ENCODE data around the gene FGD5. TPM values are rescaled to one million over a fixed set of nuclear protein-coding genes. Genes with fewer than 3 reads are reported as not detected.

Gene FGD5
- total and polyA plus RNA-seq, 2 experiments from 2014 or later, result 7.4 to 12.2 TPM

- no peaks in the 10 kb centered on the region for H3K9me2 ChIP-seq (ENCODE audit: insufficient read depth)
- no peaks in the 10 kb centered on the region for H3F3A ChIP-seq (replicated peaks; ENCODE audit: low read depth)
- Mint-ChIP-seq H3K4me1 (peaks cover 5% of the 10 kb centered on the region; the same call in 2 of the 3 replicates), H3K27ac (no peak overlapping the region), H3K27me3 (ENCODE audit: insufficient read depth, low read depth, poor library complexity) (peaks cover 6% of the 10 kb centered on the region), H3K9me3 (no peaks in the 10 kb centered on the region), H3K36me3 (ENCODE audit: low read depth) (peaks cover 2% of the 10 kb centered on the region; the same call in 1 of the 3 replicates), H3K4me3 (no peak overlapping the region)
- no peak for DNase-seq (ENCODE audit: low spot score)
- no peak for ATAC-seq
- no peaks in the 10 kb centered on the region for H3K4me1 ChIP-seq (ENCODE audit: insufficient read depth)
- no peak overlapping the region for H3K4me3 ChIP-seq
- H2AFZ ChIP-seq, result no peak overlapping the region
- no peaks in the 10 kb centered on the region for H3K36me3 ChIP-seq (ENCODE audit: insufficient read depth)
- no peaks in the 10 kb centered on the region for H4K20me1 ChIP-seq (replicated peaks; ENCODE audit: insufficient read depth)
- H3K27me3 ChIP-seq (ENCODE audit: insufficient read depth), result no peaks in the 10 kb centered on the region
- H3K79me2 ChIP-seq (replicated peaks; ENCODE audit: insufficient read depth), result no peaks in the 10 kb centered on the region
- no peak overlapping the region for H3K27ac ChIP-seq (ENCODE audit: low read depth)
- H3K4me2 ChIP-seq, result no peak overlapping the region
- no peak for TF ChIP-seq ZNF331 (CRISPR knock-in tag; IDR thresholded peaks at IDR 0.05; ENCODE audit: low read depth)
- no peak for TF ChIP-seq ZNF114 (CRISPR knock-in tag; IDR thresholded peaks at IDR 0.05)
- TF ChIP-seq NANOG (IDR thresholded peaks at IDR 0.05; ENCODE audit: borderline replicate concordance), result no peak
- TF ChIP-seq JUNB (IDR thresholded peaks at IDR 0.05; ENCODE audit: unreplicated experiment), result no peak
- TF ChIP-seq, protein P1, sequence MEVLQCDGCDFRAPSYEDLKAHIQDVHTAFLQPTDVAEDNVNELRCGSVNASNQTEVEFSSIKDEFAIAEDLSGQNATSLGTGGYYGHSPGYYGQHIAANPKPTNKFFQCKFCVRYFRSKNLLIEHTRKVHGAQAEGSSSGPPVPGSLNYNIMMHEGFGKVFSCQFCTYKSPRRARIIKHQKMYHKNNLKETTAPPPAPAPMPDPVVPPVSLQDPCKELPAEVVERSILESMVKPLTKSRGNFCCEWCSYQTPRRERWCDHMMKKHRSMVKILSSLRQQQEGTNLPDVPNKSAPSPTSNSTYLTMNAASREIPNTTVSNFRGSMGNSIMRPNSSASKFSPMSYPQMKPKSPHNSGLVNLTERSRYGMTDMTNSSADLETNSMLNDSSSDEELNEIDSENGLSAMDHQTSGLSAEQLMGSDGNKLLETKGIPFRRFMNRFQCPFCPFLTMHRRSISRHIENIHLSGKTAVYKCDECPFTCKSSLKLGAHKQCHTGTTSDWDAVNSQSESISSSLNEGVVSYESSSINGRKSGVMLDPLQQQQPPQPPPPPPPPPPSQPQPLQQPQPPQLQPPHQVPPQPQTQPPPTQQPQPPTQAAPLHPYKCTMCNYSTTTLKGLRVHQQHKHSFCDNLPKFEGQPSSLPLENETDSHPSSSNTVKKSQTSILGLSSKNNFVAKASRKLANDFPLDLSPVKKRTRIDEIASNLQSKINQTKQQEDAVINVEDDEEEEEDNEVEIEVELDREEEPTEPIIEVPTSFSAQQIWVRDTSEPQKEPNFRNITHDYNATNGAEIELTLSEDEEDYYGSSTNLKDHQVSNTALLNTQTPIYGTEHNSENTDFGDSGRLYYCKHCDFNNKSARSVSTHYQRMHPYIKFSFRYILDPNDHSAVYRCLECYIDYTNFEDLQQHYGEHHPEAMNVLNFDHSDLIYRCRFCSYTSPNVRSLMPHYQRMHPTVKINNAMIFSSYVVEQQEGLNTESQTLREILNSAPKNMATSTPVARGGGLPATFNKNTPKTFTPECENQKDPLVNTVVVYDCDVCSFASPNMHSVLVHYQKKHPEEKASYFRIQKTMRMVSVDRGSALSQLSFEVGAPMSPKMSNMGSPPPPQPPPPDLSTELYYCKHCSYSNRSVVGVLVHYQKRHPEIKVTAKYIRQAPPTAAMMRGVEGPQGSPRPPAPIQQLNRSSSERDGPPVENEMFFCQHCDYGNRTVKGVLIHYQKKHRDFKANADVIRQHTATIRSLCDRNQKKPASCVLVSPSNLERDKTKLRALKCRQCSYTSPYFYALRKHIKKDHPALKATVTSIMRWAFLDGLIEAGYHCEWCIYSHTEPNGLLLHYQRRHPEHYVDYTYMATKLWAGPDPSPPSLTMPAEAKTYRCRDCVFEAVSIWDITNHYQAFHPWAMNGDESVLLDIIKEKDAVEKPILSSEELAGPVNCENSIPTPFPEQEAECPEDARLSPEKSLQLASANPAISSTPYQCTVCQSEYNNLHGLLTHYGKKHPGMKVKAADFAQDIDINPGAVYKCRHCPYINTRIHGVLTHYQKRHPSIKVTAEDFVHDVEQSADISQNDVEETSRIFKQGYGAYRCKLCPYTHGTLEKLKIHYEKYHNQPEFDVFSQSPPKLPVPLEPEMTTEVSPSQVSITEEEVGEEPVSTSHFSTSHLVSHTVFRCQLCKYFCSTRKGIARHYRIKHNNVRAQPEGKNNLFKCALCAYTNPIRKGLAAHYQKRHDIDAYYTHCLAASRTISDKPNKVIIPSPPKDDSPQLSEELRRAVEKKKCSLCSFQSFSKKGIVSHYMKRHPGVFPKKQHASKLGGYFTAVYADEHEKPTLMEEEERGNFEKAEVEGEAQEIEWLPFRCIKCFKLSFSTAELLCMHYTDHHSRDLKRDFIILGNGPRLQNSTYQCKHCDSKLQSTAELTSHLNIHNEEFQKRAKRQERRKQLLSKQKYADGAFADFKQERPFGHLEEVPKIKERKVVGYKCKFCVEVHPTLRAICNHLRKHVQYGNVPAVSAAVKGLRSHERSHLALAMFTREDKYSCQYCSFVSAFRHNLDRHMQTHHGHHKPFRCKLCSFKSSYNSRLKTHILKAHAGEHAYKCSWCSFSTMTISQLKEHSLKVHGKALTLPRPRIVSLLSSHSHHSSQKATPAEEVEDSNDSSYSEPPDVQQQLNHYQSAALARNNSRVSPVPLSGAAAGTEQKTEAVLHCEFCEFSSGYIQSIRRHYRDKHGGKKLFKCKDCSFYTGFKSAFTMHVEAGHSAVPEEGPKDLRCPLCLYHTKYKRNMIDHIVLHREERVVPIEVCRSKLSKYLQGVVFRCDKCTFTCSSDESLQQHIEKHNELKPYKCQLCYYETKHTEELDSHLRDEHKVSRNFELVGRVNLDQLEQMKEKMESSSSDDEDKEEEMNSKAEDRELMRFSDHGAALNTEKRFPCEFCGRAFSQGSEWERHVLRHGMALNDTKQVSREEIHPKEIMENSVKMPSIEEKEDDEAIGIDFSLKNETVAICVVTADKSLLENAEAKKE (CRISPR knock-in tag; IDR thresholded peaks at IDR 0.05), result no peak
- no peak for TF ChIP-seq CREB1 (CRISPR knock-in tag; IDR thresholded peaks at IDR 0.05; ENCODE audit: low read depth)
- TF ChIP-seq POLR2AphosphoS5 (IDR thresholded peaks at IDR 0.05; ENCODE audit: low read depth), result no peak
- no peak for TF ChIP-seq ETS1 (IDR thresholded peaks at IDR 0.05)
- TF ChIP-seq EZH2 (IDR thresholded peaks at IDR 0.05; ENCODE audit: low read depth, unreplicated experiment), result no peak
- TF ChIP-seq, protein P2, sequence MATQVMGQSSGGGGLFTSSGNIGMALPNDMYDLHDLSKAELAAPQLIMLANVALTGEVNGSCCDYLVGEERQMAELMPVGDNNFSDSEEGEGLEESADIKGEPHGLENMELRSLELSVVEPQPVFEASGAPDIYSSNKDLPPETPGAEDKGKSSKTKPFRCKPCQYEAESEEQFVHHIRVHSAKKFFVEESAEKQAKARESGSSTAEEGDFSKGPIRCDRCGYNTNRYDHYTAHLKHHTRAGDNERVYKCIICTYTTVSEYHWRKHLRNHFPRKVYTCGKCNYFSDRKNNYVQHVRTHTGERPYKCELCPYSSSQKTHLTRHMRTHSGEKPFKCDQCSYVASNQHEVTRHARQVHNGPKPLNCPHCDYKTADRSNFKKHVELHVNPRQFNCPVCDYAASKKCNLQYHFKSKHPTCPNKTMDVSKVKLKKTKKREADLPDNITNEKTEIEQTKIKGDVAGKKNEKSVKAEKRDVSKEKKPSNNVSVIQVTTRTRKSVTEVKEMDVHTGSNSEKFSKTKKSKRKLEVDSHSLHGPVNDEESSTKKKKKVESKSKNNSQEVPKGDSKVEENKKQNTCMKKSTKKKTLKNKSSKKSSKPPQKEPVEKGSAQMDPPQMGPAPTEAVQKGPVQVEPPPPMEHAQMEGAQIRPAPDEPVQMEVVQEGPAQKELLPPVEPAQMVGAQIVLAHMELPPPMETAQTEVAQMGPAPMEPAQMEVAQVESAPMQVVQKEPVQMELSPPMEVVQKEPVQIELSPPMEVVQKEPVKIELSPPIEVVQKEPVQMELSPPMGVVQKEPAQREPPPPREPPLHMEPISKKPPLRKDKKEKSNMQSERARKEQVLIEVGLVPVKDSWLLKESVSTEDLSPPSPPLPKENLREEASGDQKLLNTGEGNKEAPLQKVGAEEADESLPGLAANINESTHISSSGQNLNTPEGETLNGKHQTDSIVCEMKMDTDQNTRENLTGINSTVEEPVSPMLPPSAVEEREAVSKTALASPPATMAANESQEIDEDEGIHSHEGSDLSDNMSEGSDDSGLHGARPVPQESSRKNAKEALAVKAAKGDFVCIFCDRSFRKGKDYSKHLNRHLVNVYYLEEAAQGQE (IDR thresholded peaks at IDR 0.05; ENCODE audit: unreplicated experiment), result no peak
- TF ChIP-seq, protein P3, sequence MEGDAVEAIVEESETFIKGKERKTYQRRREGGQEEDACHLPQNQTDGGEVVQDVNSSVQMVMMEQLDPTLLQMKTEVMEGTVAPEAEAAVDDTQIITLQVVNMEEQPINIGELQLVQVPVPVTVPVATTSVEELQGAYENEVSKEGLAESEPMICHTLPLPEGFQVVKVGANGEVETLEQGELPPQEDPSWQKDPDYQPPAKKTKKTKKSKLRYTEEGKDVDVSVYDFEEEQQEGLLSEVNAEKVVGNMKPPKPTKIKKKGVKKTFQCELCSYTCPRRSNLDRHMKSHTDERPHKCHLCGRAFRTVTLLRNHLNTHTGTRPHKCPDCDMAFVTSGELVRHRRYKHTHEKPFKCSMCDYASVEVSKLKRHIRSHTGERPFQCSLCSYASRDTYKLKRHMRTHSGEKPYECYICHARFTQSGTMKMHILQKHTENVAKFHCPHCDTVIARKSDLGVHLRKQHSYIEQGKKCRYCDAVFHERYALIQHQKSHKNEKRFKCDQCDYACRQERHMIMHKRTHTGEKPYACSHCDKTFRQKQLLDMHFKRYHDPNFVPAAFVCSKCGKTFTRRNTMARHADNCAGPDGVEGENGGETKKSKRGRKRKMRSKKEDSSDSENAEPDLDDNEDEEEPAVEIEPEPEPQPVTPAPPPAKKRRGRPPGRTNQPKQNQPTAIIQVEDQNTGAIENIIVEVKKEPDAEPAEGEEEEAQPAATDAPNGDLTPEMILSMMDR (conservative IDR thresholded peaks at IDR 0.05; ENCODE audit: low read depth in 2 of 2), result no peak
- no peak for TF ChIP-seq STAT1 (IDR thresholded peaks at IDR 0.05; ENCODE audit: unreplicated experiment)
- no peak for TF ChIP-seq EZH2phosphoT487 (IDR thresholded peaks at IDR 0.05; ENCODE audit: unreplicated experiment)
Observed at GRCh38 chr3:14911651-14912050, 92.9 kb downstream of the FGD5 start.
